Urinary bladder (tissue), 4 donors: ENCODE measurements around the gene GNG12. TPM values are rescaled to one million over a fixed set of nuclear protein-coding genes. Genes with fewer than 3 reads are reported as not detected.
"Not testable (repeated sequence)": the region's sequence is repeated elsewhere in the genome, so short reads cannot be mapped to it uniquely, and the experiment has no call there.

Experiments
- DNase-seq: peaks from one replicate; pipeline ENCODE4 v3.0.0-alpha.2; 2015; ENCODE audit errors: extremely low spot score
- H3K27ac ChIP-seq: one replicate; pipeline ENCODE4 v1.5.1; 2013; ENCODE audit warnings: low read depth, mild to moderate bottlenecking, moderate library complexity
- H3K36me3 ChIP-seq: one replicate; pipeline ENCODE4 v1.6.1; 2013; ENCODE audit warnings: mild to moderate bottlenecking, moderate library complexity; ENCODE audit not compliant: insufficient read depth
- H3K4me1 ChIP-seq: one replicate; pipeline ENCODE4 v1.6.1; 2013; ENCODE audit warnings: mild to moderate bottlenecking, moderate library complexity; ENCODE audit not compliant: insufficient read depth
- H3K4me3 ChIP-seq: one replicate; pipeline ENCODE4 v1.5.1; 2013; ENCODE audit warnings: low read depth, low read length
- WGBS: extraction: QIAGEN DNeasy Blood & Tissue Kit; methylation state at CpG from one replicate; pipeline ENCODE4 v1.1.7; 2013; 5-methylcytosine and 5-hydroxymethylcytosine counted together
- polyA plus RNA-seq: library from polyadenylated mRNA; stranded (reverse); fragments of 200-250 nt; gene quantifications from one replicate; pipeline ENCODE4 v1.2.3, GENCODE V29; 2013
- small RNA-seq: library from RNA; depleted of rRNA; stranded (forward); fragments of <200 nt; gene quantifications from one replicate; pipeline ENCODE3, GENCODE V24; 2014
- total RNA-seq: library from RNA; depleted of rRNA; stranded (reverse); fragments of >200 nt; gene quantifications from one replicate; pipeline ENCODE4 v1.2.3, GENCODE V29; 2014
- donor health status: healthy with polysubstance abuse.
- donor health status: healthy.

GNG12 gene
- total and polyA plus RNA-seq, 2 donors: 79.4 to 264 TPM

DNA sequence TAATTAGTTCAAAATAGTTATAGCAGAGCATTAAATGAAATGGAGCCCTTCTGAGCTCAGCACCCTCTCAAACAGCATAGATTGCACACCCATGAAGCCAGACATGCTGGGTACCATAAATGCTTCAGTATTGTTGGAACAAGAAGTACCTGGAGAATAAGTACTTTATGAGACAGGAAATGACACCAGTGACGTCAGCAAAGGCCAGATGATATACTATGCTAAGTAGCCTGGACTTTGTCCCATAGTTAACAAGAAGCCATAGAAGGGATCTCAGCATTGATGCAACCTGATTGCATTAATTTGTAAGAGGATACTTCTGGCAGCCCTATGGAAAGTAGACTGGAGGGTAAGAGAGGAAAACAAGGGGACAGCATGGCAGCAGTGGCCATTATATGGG is 164.6 kb downstream of the GNG12 start:
- DNase-seq: no peak
- Histone ChIP-seq H3K4me3 (no peak overlapping the region), H3K27ac (no peak overlapping the region), H3K4me1 (no peaks in the 10 kb centered on the region), H3K36me3 (no peaks in the 10 kb centered on the region)
- WGBS: 32% methylated on average over 1 of the region's 1 CpG

DNA sequence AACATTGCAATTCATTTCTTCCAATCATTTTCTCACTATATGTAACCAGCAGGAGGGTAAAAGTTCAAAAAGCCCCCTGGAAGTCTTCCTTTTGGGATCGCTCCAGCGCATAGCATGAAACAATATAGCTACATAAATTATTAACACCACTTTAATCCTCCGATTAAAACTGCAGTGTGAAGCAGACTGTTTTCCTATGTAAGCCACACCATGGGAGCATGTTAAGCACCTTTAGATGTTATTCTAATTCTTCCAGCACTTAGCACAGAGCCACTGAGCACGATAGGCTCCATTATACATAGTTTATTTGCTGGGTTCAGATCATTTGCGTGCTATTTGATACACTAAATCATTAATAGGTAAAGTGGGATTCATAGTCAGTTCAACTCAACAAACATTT is 166.6 kb downstream of the GNG12 start:
- WGBS: 94% methylated on average over 5 of the region's 5 CpGs
- Histone ChIP-seq H3K4me3 (no peak overlapping the region), H3K36me3 (no peaks in the 10 kb centered on the region), H3K4me1 (no peaks in the 10 kb centered on the region), H3K27ac (no peak overlapping the region)
- no peak for DNase-seq

DNA sequence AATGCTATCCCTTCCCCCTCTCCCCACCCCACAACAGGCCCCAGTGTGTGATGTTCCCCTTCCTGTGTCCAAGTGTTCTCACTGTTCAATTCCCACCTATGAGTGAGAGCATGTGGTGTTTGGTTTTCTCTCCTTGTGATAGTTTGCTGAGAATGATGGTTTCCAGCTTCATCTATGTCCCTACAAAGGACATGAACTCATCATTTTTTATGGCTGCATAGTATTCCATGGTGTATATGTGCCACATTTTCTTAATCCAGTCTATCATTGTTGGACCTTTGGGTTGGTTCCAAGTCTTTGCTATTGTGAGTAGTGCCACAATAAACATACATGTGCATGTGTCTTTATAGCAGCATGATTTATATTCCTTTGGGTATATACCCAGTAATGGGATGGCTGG is 168.0 kb downstream of the GNG12 start:
- not testable (repeated sequence) for DNase-seq, H3K27ac ChIP-seq, H3K36me3 ChIP-seq, H3K4me1 ChIP-seq, H3K4me3 ChIP-seq

DNA sequence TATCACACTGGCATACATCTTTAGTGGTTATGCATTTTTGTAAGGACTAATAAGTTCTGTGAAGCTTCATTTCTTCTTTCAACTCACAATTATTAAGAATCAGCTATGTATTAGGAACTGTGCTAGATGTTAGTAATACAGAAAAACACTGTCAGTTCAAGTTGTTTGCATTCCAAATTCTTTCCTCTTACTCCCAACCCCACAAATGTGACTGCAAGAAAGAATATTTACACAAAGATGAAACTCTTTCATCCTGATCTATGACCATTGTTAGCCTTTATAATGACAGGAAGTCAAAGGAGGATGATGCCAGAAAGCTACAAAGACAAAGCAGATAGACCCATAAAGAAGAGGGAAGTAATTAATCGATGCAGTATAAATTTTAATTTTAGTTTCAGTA is 169.2 kb downstream of the GNG12 start:
- no peak overlapping the region for H3K27ac ChIP-seq
- 67% methylated on average over 1 of the region's 1 CpG for WGBS
- no peaks in the 10 kb centered on the region for H3K36me3 ChIP-seq
- no peak for DNase-seq
- no peak overlapping the region for H3K4me3 ChIP-seq
- no peaks in the 10 kb centered on the region for H3K4me1 ChIP-seq

DNA sequence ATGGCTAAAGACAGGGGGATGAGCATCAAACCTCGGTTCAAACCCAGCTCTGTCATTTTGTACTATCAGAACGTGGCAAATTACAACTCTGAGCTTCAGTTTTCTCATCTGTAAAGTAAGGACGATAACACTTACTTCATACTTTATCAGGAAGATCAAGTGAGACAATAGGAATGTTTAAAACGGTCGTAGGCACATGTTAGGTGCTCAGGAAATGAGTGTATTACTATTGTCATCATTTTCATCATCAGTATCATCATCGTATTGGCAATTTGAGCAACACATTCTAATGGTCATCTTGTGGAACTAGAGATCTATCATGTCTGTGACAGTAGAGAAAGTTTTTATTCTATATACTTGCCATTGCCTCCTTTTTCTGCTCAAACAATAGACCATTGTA is 170.4 kb downstream of the GNG12 start:
- WGBS: 78% methylated on average over 6 of the region's 6 CpGs

DNA sequence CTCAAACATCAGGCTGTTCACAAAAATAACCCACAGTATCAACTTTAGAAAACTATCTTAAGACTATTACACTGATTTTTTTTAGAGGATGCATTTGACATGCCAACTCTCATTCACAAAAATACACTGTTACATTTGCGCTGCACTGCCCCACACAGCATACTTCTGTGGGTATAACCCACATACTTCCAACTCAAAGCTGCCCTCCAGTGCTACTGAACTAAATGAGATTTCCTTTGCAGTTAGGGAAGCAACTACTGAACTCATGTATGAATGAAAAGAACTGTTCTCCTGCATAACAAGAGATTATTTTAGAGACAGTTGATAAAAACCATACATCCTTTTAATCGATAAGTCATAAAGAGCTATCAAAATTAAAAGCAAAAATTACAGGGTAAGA is 174.0 kb downstream of the GNG12 start:
- Histone ChIP-seq H3K27ac (no peak overlapping the region), H3K4me3 (no peak overlapping the region), H3K4me1 (no peaks in the 10 kb centered on the region), H3K36me3 (no peaks in the 10 kb centered on the region)
- no peak for DNase-seq
- WGBS: 68% methylated on average over 2 of the region's 2 CpGs

More for the DNA sequence above, 170.4 kb downstream of the GNG12 start:
- H3K4me1 ChIP-seq: no peaks in the 10 kb centered on the region
- no peak overlapping the region for H3K27ac ChIP-seq
- H3K36me3 ChIP-seq: no peaks in the 10 kb centered on the region
- H3K4me3 ChIP-seq: no peak overlapping the region
- DNase-seq: no peak

DNA sequence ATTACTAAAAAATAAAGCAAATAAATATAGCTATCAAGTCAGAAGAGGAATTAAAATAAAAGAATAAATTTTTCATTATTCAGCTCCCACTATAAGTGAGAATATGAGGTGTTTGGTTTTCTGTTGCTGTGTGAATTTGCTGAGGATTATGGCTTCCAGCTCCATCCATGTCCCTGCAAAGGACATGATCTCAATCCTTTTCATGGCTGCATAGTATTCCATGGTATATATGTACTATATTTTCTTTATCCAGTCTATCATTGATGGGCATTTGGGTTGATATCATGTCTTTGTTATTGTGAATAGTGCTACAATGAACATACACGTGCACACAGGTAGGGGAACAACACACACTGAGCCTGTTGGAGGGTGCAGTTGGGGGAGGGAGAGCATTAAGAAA is 176.1 kb downstream of the GNG12 start:
- DNase-seq, H3K36me3 ChIP-seq, H3K27ac ChIP-seq, H3K4me1 ChIP-seq, H3K4me3 ChIP-seq: not testable (repeated sequence)
- WGBS: 95% methylated on average over 1 of the region's 1 CpG

DNA sequence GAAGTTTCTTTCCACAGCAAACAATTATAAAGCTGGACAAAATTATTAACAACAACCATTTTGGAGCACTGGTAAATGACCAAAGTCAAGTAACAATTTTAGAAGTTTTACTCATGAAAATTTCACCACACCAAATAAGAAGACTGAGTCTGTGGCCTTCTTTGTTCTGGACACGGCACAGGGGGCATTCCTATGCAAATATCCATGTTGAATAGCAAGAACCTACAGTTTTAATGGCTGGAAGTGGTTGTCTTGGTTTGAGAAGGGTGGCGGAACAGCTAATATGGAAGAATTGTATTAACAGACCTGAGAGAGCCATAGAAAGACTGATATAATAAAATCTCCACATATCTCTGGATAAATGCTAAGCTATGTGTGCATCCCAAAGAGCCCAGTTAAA is 177.7 kb downstream of the GNG12 start:
- no peak for DNase-seq
- no peak overlapping the region for H3K27ac ChIP-seq
- H3K36me3 ChIP-seq: no peaks in the 10 kb centered on the region
- no peaks in the 10 kb centered on the region for H3K4me1 ChIP-seq
- 94% methylated on average over 2 of the region's 2 CpGs for WGBS
- no peak overlapping the region for H3K4me3 ChIP-seq

DNA sequence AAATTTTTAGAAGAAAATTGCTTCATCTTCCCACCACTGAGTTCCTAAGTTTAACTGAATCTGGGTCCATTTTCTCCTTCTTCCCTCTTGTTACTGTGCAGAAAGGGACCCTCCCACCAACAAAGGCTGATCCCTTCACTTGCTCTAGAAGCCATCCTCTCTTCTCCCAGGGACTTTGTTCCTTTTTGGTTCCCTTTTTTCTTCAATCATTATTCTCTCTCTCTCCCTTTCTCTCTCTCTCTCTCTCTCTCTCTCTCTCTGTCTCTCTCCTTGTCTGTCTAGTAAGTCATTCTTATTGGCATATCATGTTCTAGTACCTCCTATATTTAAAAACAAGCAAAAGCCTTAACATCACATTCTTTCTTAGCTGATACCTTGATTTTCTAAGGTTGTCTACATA is 180.0 kb downstream of the GNG12 start:
- Histone ChIP-seq H3K4me3 (no peak overlapping the region), H3K27ac (peak overlapping the region; percentile 35), H3K4me1 (no peaks in the 10 kb centered on the region), H3K36me3 (no peaks in the 10 kb centered on the region)
- DNase-seq: no peak

DNA sequence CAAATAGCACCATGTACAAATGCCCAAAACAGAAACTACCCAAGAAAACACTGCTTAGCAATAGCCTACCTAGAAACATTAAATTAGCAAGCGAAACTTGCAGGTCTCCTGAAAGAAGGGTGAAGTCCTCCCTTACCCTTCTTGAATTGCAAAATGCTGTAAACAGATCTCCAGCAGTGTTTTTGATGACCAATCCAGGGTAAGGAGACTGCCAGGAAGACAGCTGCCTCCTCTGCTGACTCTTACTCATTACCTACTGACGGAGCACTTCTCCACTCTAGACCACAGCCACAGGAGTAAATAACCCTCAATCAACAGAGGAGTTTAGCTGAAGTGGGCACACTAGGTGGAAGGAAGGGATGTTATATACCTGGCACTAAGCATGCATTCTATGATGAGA is 180.5 kb downstream of the GNG12 start:
- H3K27ac ChIP-seq: no peak overlapping the region
- DNase-seq: no peak
- H3K4me1 ChIP-seq: no peaks in the 10 kb centered on the region
- H3K4me3 ChIP-seq: no peak overlapping the region
- 70% methylated on average over 2 of the region's 2 CpGs for WGBS
- H3K36me3 ChIP-seq: no peaks in the 10 kb centered on the region

Small RNA genes within 50 kb of the gene (small RNA-seq; reads per million reads assigned to genes)
- not detected for gene RN7SL392P
- not detected for gene RNU7-80P

Other genes starting within 250 kb of the GNG12 start
- 7.2 TPM for gene GADD45A, start 148.3 kb downstream of the GNG12 start, total RNA-seq
- gene GADD45A, start 148.3 kb downstream of the GNG12 start, polyA plus RNA-seq: 38.5 TPM
- gene DIRAS3, start 217.2 kb upstream of the GNG12 start, total RNA-seq: 3.0 TPM
- 3.4 TPM for gene DIRAS3, start 217.2 kb upstream of the GNG12 start, polyA plus RNA-seq